GM21825 (cell line): ENCODE data around the gene ZKSCAN4.

Source experiments
- ATAC-seq: cut with Tn5 transposase; IDR thresholded peaks from one replicate; pipeline ENCODE4 v1.9.1; 2021; ENCODE audit warnings: mild to moderate bottlenecking, moderate library complexity; ENCODE audit not compliant: unreplicated experiment

Gene ZKSCAN4

DNA sequence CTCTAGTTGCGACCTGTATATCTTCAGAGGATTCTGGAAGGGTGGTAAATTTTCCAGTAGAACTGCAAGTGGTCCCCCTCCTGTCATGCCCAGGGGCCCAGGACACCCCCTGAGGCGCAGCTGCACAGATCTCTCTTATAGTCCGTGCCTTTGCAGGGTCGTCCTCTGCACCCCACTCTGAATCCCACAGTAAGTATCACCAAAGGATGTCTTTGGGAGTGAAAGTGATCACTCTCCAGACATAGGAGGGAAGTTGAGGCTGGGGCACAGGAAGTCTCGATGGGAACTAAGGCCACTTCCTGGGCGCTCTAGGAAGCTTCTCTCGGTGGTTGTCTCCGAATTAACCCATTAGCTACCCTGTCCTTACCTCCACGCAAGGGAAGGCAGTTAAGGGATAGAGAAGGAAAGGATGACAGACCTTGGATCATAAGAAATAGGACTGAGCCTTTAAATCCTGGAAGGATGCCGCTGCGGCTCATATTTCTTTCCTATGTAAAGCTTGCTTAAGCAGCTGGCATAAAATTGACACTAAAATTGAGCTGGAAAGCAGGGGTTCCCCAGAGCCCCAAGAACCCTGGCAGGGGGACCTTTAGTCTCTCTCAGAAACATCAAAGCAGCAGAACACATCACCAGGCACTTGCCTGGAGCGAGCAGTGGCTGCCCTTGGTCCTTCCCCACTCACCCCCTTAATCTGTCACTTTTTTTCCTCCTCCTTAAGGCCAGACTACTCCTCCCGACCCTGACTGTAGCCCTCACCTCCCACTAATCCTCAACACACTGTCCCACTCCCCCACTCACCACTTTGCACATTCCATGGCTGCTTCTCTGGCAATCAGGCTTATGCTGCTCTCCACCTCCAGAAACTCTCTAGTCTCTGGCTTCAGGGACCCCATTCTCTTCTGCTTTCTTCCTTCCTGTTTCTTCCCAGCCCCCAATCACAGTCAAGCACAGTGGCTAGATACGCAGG, at the start of gene ZKSCAN4:
ZKSCAN4 (minus strand) TSS at position 261 of the 967 bp plus-strand sequence. CDS start 289 bp downstream, outside the sequence.
- peak; percentile 63 for ATAC-seq

DNA sequence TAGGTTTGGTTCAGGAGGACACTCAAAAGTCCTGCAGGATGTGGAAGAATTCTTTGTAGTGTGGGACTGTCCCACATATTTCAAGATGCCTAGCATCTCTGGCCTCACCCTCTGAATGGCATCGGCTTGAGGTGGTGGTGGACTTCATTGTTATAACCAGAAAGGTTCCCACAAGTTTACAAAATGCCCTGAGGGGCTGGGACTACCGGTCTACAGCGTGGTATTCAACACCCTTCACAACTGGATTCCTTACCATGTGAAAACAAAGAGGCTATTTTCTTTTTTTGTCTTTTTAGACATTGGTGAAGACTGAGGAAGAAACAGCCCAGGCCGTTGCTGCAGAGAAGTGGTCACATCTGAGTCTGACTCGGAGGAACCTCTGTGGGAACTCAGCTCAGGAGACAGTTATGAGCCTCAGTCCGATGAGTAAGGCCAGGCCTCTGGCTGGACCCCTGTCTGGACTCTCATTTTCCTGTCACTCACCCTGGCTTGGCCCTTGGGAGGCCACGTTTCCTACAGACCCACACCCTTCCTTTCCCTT, 44.5 kb upstream of the ZKSCAN4 start:
- ATAC-seq = no peak

DNA sequence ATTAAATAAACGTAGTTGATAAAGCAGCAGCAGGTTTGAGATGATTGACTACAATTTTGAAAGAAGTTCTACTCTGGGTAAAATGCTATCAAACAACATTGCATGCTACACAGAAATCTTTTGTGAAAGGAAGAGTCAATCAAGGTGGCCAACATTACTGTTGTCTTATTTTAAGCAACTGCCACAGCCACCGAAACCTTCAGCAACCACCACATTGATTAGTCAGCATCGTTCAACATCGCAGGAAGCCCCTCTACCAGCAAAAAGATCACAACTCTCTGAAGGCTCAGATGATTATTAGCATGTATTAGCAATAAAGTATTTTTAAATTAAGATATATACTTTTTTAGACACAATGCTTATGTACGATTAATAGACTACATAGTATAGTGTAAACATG, 43.3 kb upstream of the ZKSCAN4 start:
- ATAC-seq = no peak

DNA sequence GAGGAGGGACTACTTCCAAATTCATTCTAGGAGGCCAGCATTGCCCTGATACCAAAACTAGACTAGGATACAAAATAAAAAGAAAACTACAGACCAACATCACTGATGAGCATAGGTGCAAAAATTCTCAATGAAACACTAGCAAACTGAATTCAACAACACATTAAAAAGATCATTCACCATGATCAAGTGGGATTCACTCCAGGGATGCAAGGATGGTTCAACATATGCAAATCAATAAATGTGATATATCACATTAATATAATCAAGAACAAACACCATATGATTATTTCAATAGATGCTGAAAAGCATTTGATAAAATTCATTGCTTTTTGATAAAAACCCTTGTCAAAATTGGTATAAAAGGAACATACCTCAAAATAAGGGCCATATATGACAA, 39.5 kb upstream of the ZKSCAN4 start:
- ATAC-seq = no peak

DNA sequence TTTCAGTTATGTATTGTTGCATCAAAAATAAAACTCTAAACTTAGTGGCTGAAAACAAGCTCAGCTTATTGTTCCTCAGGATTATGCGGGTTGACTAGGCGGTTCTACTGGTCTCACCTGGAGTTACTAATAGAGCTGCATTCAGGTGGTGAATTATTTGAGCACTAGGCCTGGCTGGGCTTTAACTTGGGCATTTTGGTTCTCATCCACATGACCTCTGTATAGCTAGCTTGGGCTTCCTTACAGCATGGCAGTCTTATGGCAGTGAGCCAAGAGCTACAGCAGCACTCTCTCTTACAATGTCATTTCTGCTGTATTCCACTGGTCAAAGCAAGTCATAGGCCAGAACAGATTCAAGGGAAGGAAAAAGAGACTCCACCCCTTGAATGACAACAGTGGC, 30.9 kb upstream of the ZKSCAN4 start:
- ATAC-seq = no peak

DNA sequence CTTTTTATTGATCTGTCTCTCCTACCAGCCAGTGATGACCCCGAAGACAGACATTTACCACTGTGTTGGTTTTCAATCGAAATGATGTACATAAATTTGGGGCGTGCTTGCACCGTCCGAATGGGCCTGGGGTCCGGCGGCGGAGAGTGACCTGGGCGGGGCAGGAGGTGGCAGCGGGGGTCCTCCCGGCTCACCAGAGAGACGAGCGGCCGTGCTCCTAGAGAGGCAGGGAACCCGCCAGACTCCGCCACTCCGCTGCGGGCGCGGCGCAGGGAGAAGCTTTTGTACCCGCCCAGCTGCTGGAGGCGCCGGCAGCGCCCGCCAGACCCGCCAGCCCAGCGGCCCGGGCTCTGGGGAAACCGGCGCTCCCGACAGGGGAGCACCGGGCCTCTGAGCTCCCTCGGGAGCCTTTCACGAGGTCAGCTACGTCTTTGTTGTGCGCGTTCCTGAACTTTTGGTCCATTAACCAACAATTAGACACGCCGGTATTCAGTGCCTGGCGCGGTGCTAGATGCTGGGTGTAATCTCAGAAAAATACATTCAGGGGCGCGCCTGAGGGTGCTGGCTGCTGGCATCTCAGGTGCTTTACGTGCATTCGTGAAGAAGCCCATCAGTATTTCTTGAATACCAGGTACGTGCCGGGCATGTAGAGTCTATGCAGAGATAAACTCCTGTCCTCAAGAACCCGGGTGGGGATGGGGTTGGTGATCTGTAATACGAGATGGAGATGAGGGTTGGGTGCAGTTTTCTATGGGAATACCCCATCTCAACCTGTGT, 29.4 kb upstream of the ZKSCAN4 start, which contains the start of gene PGBD1:
PGBD1 (plus strand) TSS at position 285 of the 777 bp plus-strand sequence. CDS start 2,242 bp downstream, outside the sequence.
- ATAC-seq = peak; percentile 76

DNA sequence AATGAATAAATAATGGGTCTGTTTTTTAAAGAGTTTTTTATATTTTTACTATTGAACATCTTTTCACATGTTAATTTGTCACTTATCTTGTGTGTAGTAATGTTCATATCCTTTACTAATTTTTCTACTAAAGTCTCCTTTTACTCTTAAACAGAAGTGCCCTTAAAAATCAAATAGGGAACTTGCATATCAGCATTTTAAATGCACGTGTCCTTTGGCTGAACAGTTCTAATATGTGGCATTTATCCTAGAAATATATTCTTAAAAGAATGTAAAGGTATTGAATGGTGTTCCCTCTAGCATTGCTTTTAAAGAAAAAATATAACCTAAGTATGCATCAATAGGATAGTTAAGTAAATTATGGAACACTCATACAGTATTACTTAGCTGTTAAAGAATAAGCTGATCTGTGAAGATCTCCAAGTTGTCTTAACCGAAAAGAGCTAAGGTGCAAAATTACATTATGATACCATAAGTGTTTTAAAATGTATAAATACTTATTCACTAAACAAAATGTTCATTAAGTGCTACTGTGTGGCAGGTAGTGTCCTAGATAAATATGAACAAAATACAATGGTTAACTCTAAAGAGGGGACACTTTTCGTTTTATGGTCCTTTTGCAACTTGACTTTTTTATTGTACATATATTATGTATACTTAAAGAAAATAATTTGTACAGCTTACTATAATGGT, 28.7 kb upstream of the ZKSCAN4 start:
- no peak for ATAC-seq

DNA sequence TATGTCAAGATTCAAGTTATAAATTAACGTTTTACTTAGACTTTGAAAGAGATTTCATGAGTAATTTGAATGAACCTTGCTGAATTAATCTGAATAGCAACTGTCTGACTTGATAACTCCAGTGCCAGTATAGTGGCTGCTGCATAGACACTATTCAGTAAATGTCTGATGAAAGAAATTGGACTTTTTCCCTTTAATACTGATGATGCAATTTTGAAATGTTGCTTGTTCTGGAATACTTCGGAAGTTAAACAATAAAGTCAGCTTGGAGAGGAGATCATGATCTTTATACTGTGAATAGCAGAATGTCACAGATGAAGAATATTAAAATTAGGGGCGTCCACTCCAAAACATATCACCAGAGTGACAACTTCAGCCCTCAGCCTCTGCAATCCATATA, 25.7 kb upstream of the ZKSCAN4 start:
- no peak for ATAC-seq

DNA sequence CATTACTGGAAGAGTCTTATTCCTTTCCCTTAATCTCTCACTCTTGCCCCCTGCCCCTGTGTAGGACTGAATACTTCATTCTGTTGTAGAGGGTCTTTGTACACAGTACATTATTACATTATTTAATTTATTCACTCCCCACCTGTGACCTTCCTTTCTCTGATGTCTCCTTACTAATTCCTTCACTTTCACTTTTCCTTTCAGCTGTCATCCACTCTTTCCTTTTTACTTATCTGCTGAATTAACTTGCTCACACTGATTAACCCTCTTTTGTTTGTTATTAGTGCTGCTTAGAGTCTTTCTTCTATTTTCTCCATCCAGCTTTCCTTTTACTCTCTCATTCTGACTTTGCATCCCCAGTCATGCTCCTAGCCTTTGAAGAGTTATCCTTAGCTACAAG, 22.8 kb upstream of the ZKSCAN4 start:
- no peak for ATAC-seq

DNA sequence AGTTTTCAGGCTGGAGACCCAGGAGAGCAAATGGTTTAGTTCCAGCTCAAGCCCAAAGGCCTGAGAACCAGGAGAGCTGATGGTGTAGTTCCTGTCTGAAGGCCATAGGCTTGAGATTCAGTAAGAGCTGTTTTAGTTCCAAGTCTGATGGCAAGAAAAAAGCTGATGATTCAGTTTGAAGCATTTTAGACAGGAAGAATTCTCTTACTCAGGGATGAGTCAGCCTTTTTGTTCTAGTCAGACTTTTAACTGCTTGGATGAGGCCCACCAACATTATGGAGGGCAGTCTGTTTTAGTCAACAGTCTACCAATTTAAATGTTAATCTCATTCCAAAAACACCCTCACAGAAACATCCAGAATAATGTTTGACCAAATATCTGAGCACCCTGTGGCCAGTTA, 17.4 kb upstream of the ZKSCAN4 start:
- no peak for ATAC-seq

DNA sequence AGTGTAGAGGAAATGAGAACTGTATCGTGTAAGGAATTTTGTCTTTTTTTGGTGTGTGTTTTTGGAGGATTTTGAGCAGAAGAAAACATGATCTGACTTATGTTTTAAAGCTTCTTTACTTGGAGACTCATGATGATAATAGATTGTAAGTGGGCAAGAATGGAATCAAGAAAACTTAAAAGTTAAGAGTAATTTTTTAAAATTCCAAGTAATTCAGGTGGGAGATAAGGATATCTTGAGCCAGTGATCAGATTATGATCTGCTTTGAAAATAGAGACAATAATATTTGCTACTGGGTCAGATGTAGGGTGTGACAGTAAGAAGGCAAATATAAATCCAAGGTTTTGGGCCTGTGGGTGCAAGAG, 15.6 kb upstream of the ZKSCAN4 start:
- ATAC-seq = no peak

DNA sequence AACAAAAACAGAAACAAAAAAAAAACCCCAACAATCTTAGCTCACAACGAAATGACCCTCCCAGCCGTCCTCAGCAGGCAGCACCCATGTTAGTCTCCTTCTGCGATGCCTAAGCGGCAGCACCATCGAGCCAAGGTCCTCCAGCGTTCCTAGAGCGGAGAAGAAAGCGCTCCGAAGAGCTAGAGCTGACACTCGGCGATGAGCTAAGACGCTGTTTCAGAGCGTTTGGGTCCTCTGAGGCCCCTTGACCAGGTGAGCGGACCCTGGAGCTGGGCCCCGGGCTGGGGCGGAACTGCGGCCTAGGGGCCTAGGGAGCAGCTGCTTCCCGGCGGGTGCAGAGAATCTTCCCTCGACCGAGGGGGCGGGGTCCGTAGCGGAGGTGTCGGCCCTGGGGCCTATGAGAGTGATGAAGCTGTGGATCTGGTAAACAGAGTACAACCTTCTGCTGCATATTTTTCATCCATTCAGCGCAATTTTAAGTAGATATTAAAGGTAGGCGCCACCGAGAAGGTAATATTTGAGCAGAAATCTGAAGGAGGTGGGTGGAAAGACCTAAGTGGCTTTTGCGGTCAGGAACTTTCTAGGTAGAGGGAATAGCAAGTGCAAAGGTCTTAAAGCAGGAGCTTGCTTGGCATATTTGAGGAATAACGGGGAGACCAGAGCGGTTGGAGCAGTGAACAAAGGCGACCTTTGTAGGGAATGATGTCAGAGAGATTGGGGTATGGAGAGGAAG, 15.1 kb upstream of the ZKSCAN4 start, which contains the start of gene ZSCAN26:
ZSCAN26 (plus strand) TSS at position 182 of the 733 bp plus-strand sequence. CDS start 4,777 bp downstream, outside the sequence.
- peak; percentile 86 for ATAC-seq

DNA sequence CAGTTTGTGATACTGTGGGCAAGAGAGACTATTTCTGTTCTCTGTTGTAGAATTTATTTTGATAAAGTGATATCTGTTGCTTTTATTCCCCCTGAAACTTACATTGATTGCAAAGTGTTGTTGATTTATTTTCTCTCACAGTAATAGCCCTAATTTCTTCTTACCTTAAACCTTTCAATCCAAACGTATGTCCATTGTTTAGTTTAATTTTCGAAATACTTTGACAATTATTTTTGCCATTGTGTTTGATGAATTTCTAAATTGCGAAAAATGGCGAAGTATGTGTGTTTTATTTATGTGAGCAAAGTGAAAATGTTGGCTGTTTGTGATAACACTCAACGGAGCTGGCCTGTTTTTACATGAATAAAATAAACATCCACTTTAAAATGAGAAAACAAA, 14.5 kb upstream of the ZKSCAN4 start:
- ATAC-seq = no peak

DNA sequence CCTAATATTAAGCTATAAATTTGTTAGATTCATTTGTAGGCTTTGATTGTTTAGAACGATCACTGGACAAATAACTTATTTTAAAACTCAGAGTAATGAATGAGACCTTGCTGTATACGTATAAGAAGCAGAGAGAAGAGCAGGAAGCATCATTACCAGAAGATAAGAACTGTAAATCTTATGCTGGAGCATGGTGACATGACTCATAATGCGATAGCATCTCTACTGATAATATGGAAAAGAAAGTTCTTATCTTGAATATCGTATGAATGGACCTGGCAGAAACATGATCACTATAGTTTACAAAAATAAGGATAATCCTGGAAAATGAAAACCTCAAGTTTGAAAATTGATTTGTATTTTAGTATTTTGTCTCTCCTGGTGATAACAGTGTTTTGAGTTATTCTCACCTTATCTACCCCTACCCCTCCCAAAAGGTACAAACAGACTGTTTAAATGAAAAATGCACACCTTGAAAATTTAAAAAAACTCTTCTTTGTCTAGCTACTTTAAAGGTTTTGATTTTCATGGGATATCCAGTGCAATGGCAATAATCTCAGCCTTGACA, 12.8 kb upstream of the ZKSCAN4 start:
- ATAC-seq = no peak

DNA sequence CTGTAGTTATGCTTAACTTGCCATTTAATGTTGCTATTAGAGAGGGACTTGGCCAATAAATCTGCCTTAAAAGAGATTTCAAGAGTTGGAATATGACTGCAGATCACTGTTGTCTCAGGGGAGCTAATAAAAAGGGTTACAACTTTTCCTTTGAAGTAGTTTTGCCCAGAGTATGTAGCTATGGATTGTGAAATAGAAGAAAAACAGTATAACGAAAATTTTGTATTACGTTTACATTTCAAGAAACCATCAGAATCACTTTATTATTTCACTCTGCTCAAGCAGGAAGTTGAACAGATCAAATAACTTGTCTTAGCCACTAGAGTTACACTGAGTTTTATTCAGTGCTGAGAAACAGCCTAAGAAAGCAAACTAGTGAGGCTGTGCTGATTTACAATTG, 11.9 kb upstream of the ZKSCAN4 start:
- ATAC-seq = no peak

DNA sequence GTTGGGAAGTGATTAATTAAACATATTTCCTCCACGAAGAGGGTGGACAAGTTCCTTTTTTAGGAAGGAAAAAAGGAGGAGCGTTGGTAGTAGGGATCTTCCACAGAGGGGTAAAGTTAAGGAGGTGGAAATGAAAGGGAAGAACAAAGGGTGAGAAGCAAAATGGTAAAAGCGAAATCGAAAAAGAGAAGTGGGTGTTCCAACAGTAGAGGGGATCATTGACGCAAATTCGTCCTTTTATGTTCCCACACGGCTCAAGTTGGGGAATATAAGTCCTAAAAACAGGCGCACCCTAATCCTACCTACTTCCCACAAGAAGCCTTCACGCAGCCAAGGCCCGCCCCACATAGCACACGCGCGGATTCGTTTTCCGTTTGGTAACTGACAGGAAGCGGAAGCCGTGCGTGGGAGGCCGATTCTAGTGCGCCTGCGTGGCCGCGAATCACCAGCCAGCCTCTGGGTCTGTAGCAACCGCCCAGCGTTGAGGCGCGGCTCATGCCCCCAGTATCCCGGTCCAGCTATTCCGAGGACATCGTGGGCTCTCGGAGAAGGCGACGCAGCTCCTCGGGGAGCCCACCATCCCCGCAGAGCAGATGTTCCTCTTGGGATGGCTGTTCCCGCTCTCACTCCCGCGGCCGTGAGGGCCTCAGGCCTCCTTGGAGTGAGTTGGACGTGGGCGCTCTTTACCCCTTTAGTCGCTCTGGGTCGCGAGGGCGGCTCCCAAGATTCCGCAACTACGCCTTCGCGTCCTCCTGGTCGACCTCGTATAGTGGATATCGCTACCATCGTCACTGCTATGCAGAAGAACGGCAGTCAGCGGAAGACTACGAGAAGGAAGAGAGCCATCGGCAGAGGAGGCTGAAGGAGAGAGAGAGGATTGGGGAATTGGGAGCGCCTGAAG, 7.1 kb upstream of the ZKSCAN4 start, which contains the start of gene NKAPL:
NKAPL (plus strand) TSS at position 421 of the 901 bp plus-strand sequence; CDS start at position 496, 75 bp downstream.
- ATAC-seq = no peak

DNA sequence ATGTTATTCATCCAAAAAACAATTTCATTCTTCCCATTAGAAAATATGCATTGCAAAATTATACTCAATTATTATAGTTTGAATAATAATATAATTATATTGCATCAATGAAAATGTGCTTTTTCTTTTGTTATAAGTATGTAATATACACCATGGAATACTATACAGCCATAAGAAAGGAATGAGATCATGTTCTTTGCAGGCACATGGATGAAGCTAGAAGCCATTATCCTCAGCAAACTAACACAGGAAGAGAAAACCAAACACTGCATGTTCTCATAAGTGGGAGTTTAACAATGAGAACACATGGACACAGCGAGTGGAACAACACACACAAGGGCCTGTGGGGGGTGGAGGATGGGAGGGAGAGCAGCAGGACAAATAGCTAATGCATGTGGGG, 5.0 kb upstream of the ZKSCAN4 start:
- ATAC-seq = no peak

DNA sequence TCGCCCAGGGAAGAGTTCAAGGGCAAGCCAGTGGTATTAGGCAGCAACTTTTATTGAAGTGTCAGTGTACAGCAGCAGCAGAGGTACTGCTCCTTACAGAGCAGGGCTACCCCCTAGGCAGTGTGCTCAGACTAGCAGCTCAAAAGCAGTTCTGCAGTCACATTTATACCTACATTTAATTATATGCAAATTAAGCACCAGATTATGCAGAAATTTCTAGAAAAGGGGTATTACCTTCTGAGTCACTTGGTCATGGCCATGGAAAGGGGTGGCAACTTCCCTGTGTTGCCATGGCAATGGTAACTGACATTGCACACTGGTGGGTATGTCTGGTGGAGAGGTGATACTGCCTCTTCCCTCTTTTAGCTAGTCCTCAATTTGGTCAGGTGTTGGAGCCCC, 2.1 kb upstream of the ZKSCAN4 start:
- no peak for ATAC-seq

DNA sequence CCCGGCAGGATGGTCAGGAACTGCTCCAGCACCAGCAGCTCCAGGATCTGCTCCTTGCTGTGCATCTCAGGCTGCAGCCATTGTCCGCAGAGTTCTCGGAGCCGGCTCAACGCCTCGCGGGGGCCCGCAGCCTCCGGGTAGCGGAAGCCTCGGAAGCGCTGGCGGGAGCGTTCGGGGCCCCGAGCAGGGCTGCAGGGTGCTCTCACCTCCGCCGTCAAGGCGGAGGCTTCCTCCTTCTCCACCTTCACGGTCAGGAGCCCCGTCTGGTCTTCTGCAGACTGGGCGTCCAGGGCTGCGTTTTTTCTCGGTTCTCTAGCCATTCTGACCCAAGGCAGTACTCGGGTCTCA, 434 bp downstream of the ZKSCAN4 start:
- ATAC-seq = peak; percentile 27
